ENCODE results near the gene INTS15. TPM values are rescaled to one million over a fixed set of nuclear protein-coding genes. Genes with fewer than 3 reads are reported as not detected.

INTS15 gene
- total RNA-seq, 1 experiment from 2014 or later, result 14.8 TPM

- DNase-seq (ENCODE audit: low read depth), result no peak
Measured at GRCh38 chr7:6642239-6642839, 52.5 kb downstream of the INTS15 start.

- no peak for DNase-seq (ENCODE audit: low read depth)
Measured at GRCh38 chr7:6642861-6643640, 53.2 kb downstream of the INTS15 start.

GRCh38 chr7:6643915-6644625 lies 54.2 kb downstream of the INTS15 start:
- no peak for DNase-seq (ENCODE audit: low read depth)

- no peak for DNase-seq (ENCODE audit: low read depth)
Measured at GRCh38 chr7:6644728-6645127, 54.9 kb downstream of the INTS15 start.

- DNase-seq (ENCODE audit: low read depth), result no peak
Measured at GRCh38 chr7:6646465-6646864, 56.6 kb downstream of the INTS15 start.

- DNase-seq (ENCODE audit: low read depth), result no peak
Measured at GRCh38 chr7:6647080-6647479, 57.3 kb downstream of the INTS15 start.

GRCh38 chr7:6647541-6647940 lies 57.7 kb downstream of the INTS15 start:
- DNase-seq (ENCODE audit: low read depth), result no peak

- DNase-seq (ENCODE audit: low read depth), result no peak
Measured at GRCh38 chr7:6648066-6648814, 58.4 kb downstream of the INTS15 start.

GRCh38 chr7:6648815-6649104 lies 58.9 kb downstream of the INTS15 start:
- DNase-seq (ENCODE audit: low read depth), result no peak

GRCh38 chr7:6649241-6649961 lies 59.6 kb downstream of the INTS15 start:
- DNase-seq (ENCODE audit: low read depth), result no peak

- no peak for DNase-seq (ENCODE audit: low read depth)
Measured at GRCh38 chr7:6650086-6650485, 60.3 kb downstream of the INTS15 start.

GRCh38 chr7:6650521-6651011 lies 60.7 kb downstream of the INTS15 start:
- no peak for DNase-seq (ENCODE audit: low read depth)

GRCh38 chr7:6651851-6652445 lies 62.1 kb downstream of the INTS15 start:
- DNase-seq (ENCODE audit: low read depth), result no peak

GRCh38 chr7:6652446-6653011 lies 62.7 kb downstream of the INTS15 start:
- DNase-seq (ENCODE audit: low read depth), result no peak

- no peak for DNase-seq (ENCODE audit: low read depth)
Measured at GRCh38 chr7:6653071-6654003, 63.5 kb downstream of the INTS15 start.

GRCh38 chr7:6654113-6654841 lies 64.5 kb downstream of the INTS15 start:
- DNase-seq (ENCODE audit: low read depth), result no peak

- DNase-seq (ENCODE audit: low read depth), result no peak
Measured at GRCh38 chr7:6654842-6655610, 65.2 kb downstream of the INTS15 start.

Data from RPMI7951 (cell line).